ENCODE results near the gene NOP10. TPM values are rescaled to one million over a fixed set of nuclear protein-coding genes. Genes with fewer than 3 reads are reported as not detected.
"Not testable (repeated sequence)": the region's sequence is repeated elsewhere in the genome, so short reads cannot be mapped to it uniquely, and the experiment has no call there.

NOP10 gene
- total and polyA plus RNA-seq, 2 donors (not counting 1 experiment from before 2014, with no cell fraction given): 68.2 to 133 TPM

DNA sequence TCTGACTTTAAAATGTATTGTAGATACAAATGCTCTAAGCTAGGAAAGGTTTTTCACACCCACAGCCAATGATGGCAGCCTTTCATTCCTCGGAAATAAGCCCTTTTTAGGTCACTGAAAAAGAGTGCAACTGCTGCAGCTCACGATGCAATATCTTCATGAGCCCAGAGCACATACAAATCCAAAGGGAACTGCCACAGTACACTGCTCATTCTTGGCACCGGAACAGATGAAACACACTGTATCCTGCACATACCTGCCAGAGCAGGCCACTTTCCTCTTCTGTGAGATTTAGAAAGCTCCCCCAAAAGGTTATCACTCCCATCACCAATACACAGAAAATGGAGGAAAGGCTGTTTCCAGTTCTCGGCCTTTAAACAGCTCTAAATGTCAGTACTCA is 37.6 kb upstream of the NOP10 start:
- H3K4me1 Mint-ChIP-seq; H3K9me3 Mint-ChIP-seq (ENCODE audit: insufficient read depth); intact Hi-C loops (cut with micrococcal nuclease); H3K27ac Mint-ChIP-seq; H3K36me3 ChIP-seq (replicated peaks in 1 of 2; ENCODE audit: control extremely low read depth in 1 of 2, control insufficient read depth in 1 of 2, extremely low read depth in 1 of 2, insufficient read depth in 2 of 2, low read length in 1 of 2); H4K20me1 ChIP-seq (ENCODE audit: control insufficient read depth, insufficient read depth, low read length, poor library complexity, severe bottlenecking); H3K9me3 ChIP-seq (ENCODE audit: control extremely low read depth in 1 of 3, control insufficient read depth in 2 of 3, insufficient read depth in 1 of 3, low read length in 2 of 3); H3K4me1 ChIP-seq (ENCODE audit: control insufficient read depth in 2 of 2, insufficient read depth in 2 of 2, low read length in 2 of 2); H2AFZ ChIP-seq (ENCODE audit: insufficient read depth, low read depth, low read length, poor library complexity, severe bottlenecking); CTCF ChIA-PET; H3K4me2 ChIP-seq (replicated peaks; ENCODE audit: low read depth, low read length, poor library complexity, severe bottlenecking); H3K79me2 ChIP-seq (ENCODE audit: control insufficient read depth, insufficient read depth, low read length); ATAC-seq (ENCODE audit: low read depth); H3K4me3 Mint-ChIP-seq; H3K27ac ChIP-seq (ENCODE audit: low read length in 2 of 2); H3K9ac ChIP-seq (ENCODE audit: low read length); H3K27me3 ChIP-seq (replicated peaks in 1 of 4; ENCODE audit: control extremely low read depth in 1 of 4, control insufficient read depth in 3 of 4, insufficient read depth in 4 of 4, low read length in 3 of 4); H3K27me3 Mint-ChIP-seq; H3K4me3 ChIP-seq (ENCODE audit: control extremely low read depth in 1 of 5, extremely low read depth in 1 of 5, insufficient read depth in 1 of 5, low read depth in 2 of 5, low read length in 4 of 5); POLR2A ChIA-PET; DNase-seq: not testable (repeated sequence)
- 100% methylated on average over 3 of the region's 4 CpGs for WGBS (ENCODE audit: insufficient coverage)

GRCh38 chr15:34376856-34377255 is 33.9 kb upstream of the NOP10 start:
- POLR2A ChIA-PET: no interaction called here
- Histone ChIP-seq H3K4me3 (ENCODE audit: control extremely low read depth in 1 of 5, extremely low read depth in 1 of 5, insufficient read depth in 1 of 5, low read depth in 2 of 5, low read length in 4 of 5) (no peak overlapping the region), H3K79me2 (ENCODE audit: control insufficient read depth, insufficient read depth, low read length) (no peaks in the 10 kb centered on the region), H4K20me1 (ENCODE audit: control insufficient read depth, insufficient read depth, low read length, poor library complexity, severe bottlenecking) (no peaks in the 10 kb centered on the region), H3K9me3 (ENCODE audit: control extremely low read depth in 1 of 3, control insufficient read depth in 2 of 3, insufficient read depth in 1 of 3, low read length in 2 of 3) (no peaks in the 10 kb centered on the region), H2AFZ (ENCODE audit: insufficient read depth, low read depth, low read length, poor library complexity, severe bottlenecking) (no peak overlapping the region), H3K27me3 (replicated peaks in 1 of 4; ENCODE audit: control extremely low read depth in 1 of 4, control insufficient read depth in 3 of 4, insufficient read depth in 4 of 4, low read length in 3 of 4) (no peaks in the 10 kb centered on the region), H3K4me2 (replicated peaks; ENCODE audit: low read depth, low read length, poor library complexity, severe bottlenecking) (no peak overlapping the region), H3K27ac (ENCODE audit: low read length in 2 of 2) (no peak overlapping the region), H3K36me3 (replicated peaks in 1 of 2; ENCODE audit: control extremely low read depth in 1 of 2, control insufficient read depth in 1 of 2, extremely low read depth in 1 of 2, insufficient read depth in 2 of 2, low read length in 1 of 2) (no peaks in the 10 kb centered on the region), H3K9ac (ENCODE audit: low read length) (no peak overlapping the region), H3K4me1 (ENCODE audit: control insufficient read depth in 2 of 2, insufficient read depth in 2 of 2, low read length in 2 of 2) (no peaks in the 10 kb centered on the region)
- intact Hi-C loops (cut with micrococcal nuclease): no loop called here
- H3K27ac Mint-ChIP-seq: no peak overlapping the region
- no CpG with 5 or more reads among the region's 2 CpGs for WGBS (ENCODE audit: insufficient coverage)
- H3K4me3 Mint-ChIP-seq: no peak overlapping the region
- H3K4me1 Mint-ChIP-seq: no peaks in the 10 kb centered on the region
- peaks cover under 1% of the 10 kb centered on the region for H3K9me3 Mint-ChIP-seq (ENCODE audit: insufficient read depth)
- ATAC-seq (ENCODE audit: low read depth): no peak
- CTCF ChIA-PET: no interaction called here
- no peaks in the 10 kb centered on the region for H3K27me3 Mint-ChIP-seq
- TF ChIP-seq CTCF (IDR thresholded peaks at IDR 0.05): no peak
- no peak for TF ChIP-seq EZH2 (IDR thresholded peaks at IDR 0.05; ENCODE audit: borderline replicate concordance, insufficient read depth, low read depth, low read length, poor library complexity, severe bottlenecking)
- no peak for DNase-seq

DNA sequence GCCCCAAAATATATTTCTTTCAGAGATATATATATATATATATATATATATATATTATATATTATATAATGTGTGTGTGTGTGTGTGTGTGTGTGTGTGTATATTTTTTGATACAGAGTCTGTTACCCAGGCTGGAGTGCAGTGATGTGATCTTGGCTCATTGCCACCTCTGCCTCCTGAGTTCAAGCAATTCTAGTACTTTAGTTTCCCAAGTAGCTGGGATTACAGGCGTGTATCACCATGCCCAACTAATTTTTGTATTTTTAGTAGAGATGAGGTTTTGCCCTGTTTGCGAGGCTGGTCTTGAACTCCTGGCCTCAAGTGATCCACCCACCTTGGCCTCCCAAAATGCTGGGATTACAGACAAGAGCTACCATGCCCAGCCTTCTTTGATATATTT is 32.6 kb upstream of the NOP10 start:
- H2AFZ ChIP-seq (ENCODE audit: insufficient read depth, low read depth, low read length, poor library complexity, severe bottlenecking); H3K4me1 Mint-ChIP-seq; H3K9me3 ChIP-seq (ENCODE audit: control extremely low read depth in 1 of 3, control insufficient read depth in 2 of 3, insufficient read depth in 1 of 3, low read length in 2 of 3); H3K27me3 Mint-ChIP-seq; H3K36me3 ChIP-seq (replicated peaks in 1 of 2; ENCODE audit: control extremely low read depth in 1 of 2, control insufficient read depth in 1 of 2, extremely low read depth in 1 of 2, insufficient read depth in 2 of 2, low read length in 1 of 2); H3K4me3 ChIP-seq (ENCODE audit: control extremely low read depth in 1 of 5, extremely low read depth in 1 of 5, insufficient read depth in 1 of 5, low read depth in 2 of 5, low read length in 4 of 5); DNase-seq; H3K27me3 ChIP-seq (replicated peaks in 1 of 4; ENCODE audit: control extremely low read depth in 1 of 4, control insufficient read depth in 3 of 4, insufficient read depth in 4 of 4, low read length in 3 of 4); POLR2A ChIA-PET; H3K27ac ChIP-seq (ENCODE audit: low read length in 2 of 2); H3K27ac Mint-ChIP-seq; H3K4me3 Mint-ChIP-seq; H3K4me2 ChIP-seq (replicated peaks; ENCODE audit: low read depth, low read length, poor library complexity, severe bottlenecking); ATAC-seq (ENCODE audit: low read depth); intact Hi-C loops (cut with micrococcal nuclease); H3K9ac ChIP-seq (ENCODE audit: low read length); H3K79me2 ChIP-seq (ENCODE audit: control insufficient read depth, insufficient read depth, low read length); H3K4me1 ChIP-seq (ENCODE audit: control insufficient read depth in 2 of 2, insufficient read depth in 2 of 2, low read length in 2 of 2); H4K20me1 ChIP-seq (ENCODE audit: control insufficient read depth, insufficient read depth, low read length, poor library complexity, severe bottlenecking); H3K9me3 Mint-ChIP-seq (ENCODE audit: insufficient read depth): not testable (repeated sequence)
- no CpG with 5 or more reads among the region's 2 CpGs for WGBS (ENCODE audit: insufficient coverage)
- CTCF ChIA-PET: interaction anchor here (1.1 kb wide), 1 partner anchor 33 kb away, joined by 3 read pairs; the partner anchor contains the start of gene NOP10
